Dedifferentiated amniotic fluid mesenchymal stem cell (primary cell): ENCODE measurements around the gene CMTM2.
"Not testable (repeated sequence)": the region's sequence is repeated elsewhere in the genome, so short reads cannot be mapped to it uniquely, and the experiment has no call there.

Experiments used
- DNase-seq: peaks from one replicate; pipeline ENCODE4 v3.0.0-alpha.2; 2016; ENCODE audit errors: extremely low spot score

Gene CMTM2

GRCh38 chr16:66552286-66553177 is 26.7 kb upstream of the CMTM2 start, which contains the start of gene CKLF:
TSS of gene CKLF (plus strand) at chr16:66552576. CDS start at chr16:66552716, 140 bp downstream.
- peak; percentile 74 for DNase-seq

GRCh38 chr16:66553223-66553622 is 26.0 kb upstream of the CMTM2 start:
- DNase-seq = no peak

GRCh38 chr16:66554021-66554420 is 25.2 kb upstream of the CMTM2 start:
- no peak for DNase-seq

GRCh38 chr16:66554495-66554894 is 24.8 kb upstream of the CMTM2 start:
- no peak for DNase-seq

GRCh38 chr16:66560107-66560506 is 19.2 kb upstream of the CMTM2 start:
- DNase-seq = no peak

- DNase-seq = no peak
Measured at GRCh38 chr16:66561381-66562080, 17.7 kb upstream of the CMTM2 start.

- DNase-seq = no peak
Measured at GRCh38 chr16:66562409-66562808, 16.9 kb upstream of the CMTM2 start.

GRCh38 chr16:66562986-66563385 is 16.3 kb upstream of the CMTM2 start:
- no peak for DNase-seq

GRCh38 chr16:66563574-66564334 is 15.5 kb upstream of the CMTM2 start:
- DNase-seq = no peak

GRCh38 chr16:66566051-66566901 is 13.0 kb upstream of the CMTM2 start, which contains the start of gene CMTM1:
TSS of gene CMTM1 (plus strand) at chr16:66566439. CDS start at chr16:66566514, 75 bp downstream.
- no peak for DNase-seq

GRCh38 chr16:66567270-66567669 is 12.0 kb upstream of the CMTM2 start:
- not testable (repeated sequence) for DNase-seq

- no peak for DNase-seq
Measured at GRCh38 chr16:66568355-66568754, 10.9 kb upstream of the CMTM2 start.

GRCh38 chr16:66569131-66569530 is 10.1 kb upstream of the CMTM2 start:
- peak; percentile 76 for DNase-seq

- DNase-seq = peak; percentile 38
Measured at GRCh38 chr16:66569827-66570405, 9.3 kb upstream of the CMTM2 start.

GRCh38 chr16:66572356-66572755 is 6.9 kb upstream of the CMTM2 start:
- no peak for DNase-seq

- DNase-seq = no peak
Measured at GRCh38 chr16:66574081-66574480, 5.2 kb upstream of the CMTM2 start.

- DNase-seq = no peak
Measured at GRCh38 chr16:66574531-66574930, 4.7 kb upstream of the CMTM2 start.

- no peak for DNase-seq
Measured at GRCh38 chr16:66575060-66575459, 4.2 kb upstream of the CMTM2 start.

- no peak for DNase-seq
Measured at GRCh38 chr16:66576296-66576695, 3.0 kb upstream of the CMTM2 start.

GRCh38 chr16:66580605-66581209 is 1.4 kb downstream of the CMTM2 start:
- peak; percentile 89 for DNase-seq
